Prostate gland (tissue), 2 donors: ENCODE data around the gene ZFP62.

Source experiments
- POLR2A ChIP-seq: fragments of 450-650 bp; IDR thresholded peaks from one replicate; pipeline ENCODE4 v1.6.1; 2016; ENCODE audit warnings: antibody characterized with exemption, mild to moderate bottlenecking
- TF ChIP-seq, protein P1 (sequence below), 4 experiments: fragments of 200-600 bp in 2 of 4; fragments of 450-650 bp in 2 of 4; sonication (generic) in 2 of 4; IDR thresholded peaks; 1 replicate in 3 of 4; 2 replicates in 1 of 4; pipeline ENCODE4 v1.5.1; 2016 to 2019; ENCODE audit warnings: antibody characterized with exemption in 4 of 4, mild to moderate bottlenecking in 2 of 4, moderate library complexity in 2 of 4

DNA sequence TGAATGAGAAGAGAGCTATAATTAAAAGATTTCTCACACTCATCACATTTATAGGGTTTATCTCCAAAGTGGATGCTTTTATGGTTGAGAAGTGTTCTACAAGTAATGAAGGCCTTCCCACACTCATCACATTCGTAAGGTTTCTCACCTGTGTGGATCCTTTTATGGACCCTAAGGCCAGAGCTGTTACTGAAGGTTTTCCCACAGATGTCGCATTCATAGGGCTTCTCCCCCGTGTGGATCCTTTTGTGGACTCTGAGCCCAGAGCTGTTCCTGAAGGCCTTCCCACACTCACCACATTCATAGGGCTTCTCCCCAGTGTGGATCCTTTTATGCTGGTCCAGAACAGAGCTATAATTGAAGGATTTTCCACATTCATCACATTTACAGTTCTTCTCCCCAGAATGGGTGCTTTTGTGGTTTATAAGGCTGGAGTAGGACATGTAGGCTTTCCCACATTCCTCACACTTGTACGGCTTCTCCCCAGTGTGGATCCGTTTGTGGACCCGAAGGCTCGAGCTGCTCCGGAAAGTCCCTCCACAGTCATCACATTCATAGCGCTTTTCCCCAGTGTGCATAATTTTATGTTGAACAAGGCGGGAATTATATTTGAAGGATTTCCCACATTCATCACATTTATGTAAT, 10.5 kb downstream of the ZFP62 start:
- no peak for TF ChIP-seq POLR2A
- TF ChIP-seq, protein P1, sequence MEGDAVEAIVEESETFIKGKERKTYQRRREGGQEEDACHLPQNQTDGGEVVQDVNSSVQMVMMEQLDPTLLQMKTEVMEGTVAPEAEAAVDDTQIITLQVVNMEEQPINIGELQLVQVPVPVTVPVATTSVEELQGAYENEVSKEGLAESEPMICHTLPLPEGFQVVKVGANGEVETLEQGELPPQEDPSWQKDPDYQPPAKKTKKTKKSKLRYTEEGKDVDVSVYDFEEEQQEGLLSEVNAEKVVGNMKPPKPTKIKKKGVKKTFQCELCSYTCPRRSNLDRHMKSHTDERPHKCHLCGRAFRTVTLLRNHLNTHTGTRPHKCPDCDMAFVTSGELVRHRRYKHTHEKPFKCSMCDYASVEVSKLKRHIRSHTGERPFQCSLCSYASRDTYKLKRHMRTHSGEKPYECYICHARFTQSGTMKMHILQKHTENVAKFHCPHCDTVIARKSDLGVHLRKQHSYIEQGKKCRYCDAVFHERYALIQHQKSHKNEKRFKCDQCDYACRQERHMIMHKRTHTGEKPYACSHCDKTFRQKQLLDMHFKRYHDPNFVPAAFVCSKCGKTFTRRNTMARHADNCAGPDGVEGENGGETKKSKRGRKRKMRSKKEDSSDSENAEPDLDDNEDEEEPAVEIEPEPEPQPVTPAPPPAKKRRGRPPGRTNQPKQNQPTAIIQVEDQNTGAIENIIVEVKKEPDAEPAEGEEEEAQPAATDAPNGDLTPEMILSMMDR (IDR thresholded peaks at IDR 0.05), result no peak
